Fibroblast of pulmonary artery (primary cell): ENCODE measurements around the gene ROBO1.

Experiments
- DNase-seq: peaks from one replicate; pipeline ENCODE4 v3.0.0-alpha.2; 2010; ENCODE audit warnings: low read depth
- H3K4me3 ChIP-seq: replicated peaks from 2 replicates; pipeline ENCODE4 v1.5.1; 2011; ENCODE audit warnings: low read depth, mild to moderate bottlenecking, control low read depth, low read length, moderate library complexity
- TF ChIP-seq, protein P1 (sequence below): IDR thresholded peaks from 2 replicates; pipeline ENCODE4 v1.5.1; 2011; ENCODE audit warnings: mild to moderate bottlenecking, control low read depth, low read length, inconsistent platforms; ENCODE audit errors: missing control alignments

The ROBO1 gene

DNA sequence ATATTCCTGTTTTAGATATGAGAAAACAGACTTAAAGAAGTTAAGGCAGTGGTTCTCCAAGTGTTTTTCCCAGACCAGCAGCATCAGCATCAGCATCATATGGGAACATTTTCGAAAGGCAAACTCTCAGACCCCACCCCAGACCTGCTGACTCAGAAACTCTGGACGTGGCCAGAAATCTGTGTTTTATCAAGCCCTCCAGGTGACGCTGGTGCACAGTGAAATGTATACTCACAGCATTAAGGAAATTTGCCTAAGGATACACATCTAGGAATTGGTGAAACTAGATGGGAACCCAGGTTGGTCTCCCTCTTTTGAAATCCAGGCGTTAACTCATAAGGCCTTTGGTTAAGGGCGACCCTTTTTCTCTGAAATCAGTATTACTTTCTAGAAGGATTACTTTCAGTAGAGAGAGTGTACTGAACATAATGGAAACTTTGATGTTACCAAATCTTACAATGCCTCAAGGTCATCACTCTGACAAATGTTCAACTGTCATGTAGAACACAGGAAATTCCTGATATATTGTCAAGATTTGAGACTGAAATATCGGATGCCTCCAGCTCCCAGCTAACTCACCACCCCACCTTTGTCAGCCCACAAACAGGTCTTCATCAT is 910.2 kb downstream of the ROBO1 start:
- peak; percentile 42 for DNase-seq
- TF ChIP-seq, protein P1, sequence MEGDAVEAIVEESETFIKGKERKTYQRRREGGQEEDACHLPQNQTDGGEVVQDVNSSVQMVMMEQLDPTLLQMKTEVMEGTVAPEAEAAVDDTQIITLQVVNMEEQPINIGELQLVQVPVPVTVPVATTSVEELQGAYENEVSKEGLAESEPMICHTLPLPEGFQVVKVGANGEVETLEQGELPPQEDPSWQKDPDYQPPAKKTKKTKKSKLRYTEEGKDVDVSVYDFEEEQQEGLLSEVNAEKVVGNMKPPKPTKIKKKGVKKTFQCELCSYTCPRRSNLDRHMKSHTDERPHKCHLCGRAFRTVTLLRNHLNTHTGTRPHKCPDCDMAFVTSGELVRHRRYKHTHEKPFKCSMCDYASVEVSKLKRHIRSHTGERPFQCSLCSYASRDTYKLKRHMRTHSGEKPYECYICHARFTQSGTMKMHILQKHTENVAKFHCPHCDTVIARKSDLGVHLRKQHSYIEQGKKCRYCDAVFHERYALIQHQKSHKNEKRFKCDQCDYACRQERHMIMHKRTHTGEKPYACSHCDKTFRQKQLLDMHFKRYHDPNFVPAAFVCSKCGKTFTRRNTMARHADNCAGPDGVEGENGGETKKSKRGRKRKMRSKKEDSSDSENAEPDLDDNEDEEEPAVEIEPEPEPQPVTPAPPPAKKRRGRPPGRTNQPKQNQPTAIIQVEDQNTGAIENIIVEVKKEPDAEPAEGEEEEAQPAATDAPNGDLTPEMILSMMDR, result peak; percentile 20
- no peak overlapping the region for H3K4me3 ChIP-seq

DNA sequence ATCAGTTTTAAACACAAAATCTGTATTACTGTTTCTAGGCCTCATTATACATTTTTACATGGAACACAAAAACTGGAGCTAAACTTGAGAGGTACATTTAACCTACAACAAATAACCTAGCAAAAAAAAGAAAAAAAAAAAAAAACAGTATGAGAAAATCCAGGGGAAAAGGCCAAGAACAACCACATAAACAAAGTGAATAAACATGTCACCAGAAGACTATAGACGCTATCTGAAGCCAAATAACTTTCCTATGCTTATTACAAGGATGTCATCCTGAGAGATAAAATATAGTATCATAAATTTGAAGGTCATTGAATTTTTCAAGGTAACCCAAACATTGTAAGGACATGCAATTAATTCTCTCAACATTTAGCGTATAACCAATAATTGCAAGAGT is 911.6 kb downstream of the ROBO1 start:
- DNase-seq, result no peak
- no peak overlapping the region for H3K4me3 ChIP-seq
- TF ChIP-seq, protein P1, result no peak

DNA sequence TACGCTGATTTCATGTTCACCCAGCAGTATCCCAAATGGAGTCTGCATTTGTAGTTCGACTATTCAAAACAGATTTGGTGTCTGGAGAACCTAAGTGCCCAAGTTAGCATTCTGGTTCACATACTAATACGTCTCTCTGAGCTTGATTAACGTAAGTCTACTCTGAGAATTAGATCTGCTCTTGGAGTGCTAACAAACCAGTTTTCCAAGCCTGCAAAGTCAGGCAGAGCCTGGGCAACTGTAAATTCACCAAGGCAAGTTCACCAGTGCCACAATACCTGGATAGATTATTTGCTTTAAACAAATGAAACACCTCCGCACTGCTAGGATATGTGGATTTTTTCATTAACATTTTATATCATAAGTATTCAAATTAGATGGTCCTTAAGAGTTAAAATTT is 912.6 kb downstream of the ROBO1 start:
- H3K4me3 ChIP-seq, result no peak overlapping the region
- DNase-seq, result no peak
- TF ChIP-seq, protein P1, result no peak

DNA sequence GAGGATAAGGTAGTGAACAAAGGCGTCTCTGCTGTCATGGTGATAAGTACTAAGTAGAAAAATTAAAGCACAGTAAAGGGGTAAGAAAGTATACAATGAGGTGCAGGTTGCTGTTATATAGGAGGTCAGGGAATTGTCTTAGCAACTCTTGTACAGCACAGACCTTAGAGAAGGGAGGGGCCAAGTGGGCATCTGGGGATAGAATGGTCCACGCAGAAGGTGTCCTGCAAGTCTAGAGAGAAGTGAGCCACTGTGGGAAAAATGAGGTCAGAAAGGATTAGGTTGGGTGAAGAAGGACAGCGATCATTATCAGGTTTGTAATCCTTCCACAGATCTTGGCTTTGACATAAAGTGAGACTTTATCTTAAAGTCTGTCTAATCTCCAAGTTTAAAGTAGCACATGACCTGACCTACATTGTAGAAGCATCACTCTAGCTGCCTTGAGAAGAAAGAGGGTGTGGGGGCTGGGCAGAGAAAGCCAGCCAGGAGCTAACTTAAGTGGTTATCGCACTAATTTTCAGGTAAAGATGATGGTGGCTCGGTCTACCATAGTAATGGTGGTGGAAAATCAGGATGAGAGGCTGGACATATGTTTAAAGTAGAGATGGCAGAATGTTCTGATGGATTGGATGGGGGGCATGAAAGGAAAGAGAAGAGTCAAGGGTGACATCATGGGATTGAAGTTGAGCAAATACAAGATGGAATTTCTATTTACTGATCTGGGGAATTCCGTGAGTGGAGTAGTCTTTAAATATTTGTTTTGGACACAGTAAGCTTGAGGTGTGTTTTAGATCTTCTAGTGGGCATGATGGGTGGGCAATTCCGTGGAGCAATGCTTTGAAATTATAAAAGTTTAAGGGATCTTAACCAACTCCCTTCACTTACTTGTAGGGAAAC is 919.2 kb downstream of the ROBO1 start:
- TF ChIP-seq, protein P1, result no peak
- DNase-seq, result no peak
- H3K4me3 ChIP-seq, result no peak overlapping the region

DNA sequence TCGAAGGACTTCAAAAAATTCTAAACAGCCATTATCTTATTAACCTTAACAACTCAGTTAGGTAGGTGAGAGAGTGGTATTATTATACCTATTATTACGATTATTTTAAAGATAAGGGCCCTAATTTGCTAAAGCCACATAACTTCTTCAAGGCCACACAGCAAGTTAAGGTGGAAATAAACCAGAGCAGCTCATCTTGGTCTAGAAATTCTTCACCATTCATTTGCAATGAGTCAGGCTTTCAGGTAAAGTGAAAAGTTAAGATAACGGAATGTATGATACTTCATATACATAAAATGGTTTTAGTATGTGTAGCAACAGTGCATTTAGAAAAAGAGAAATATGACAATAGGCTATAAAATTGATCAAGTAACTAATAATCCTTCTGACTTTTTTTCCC is 920.2 kb downstream of the ROBO1 start:
- no peak for DNase-seq
- TF ChIP-seq, protein P1, result no peak
- H3K4me3 ChIP-seq, result no peak overlapping the region

DNA sequence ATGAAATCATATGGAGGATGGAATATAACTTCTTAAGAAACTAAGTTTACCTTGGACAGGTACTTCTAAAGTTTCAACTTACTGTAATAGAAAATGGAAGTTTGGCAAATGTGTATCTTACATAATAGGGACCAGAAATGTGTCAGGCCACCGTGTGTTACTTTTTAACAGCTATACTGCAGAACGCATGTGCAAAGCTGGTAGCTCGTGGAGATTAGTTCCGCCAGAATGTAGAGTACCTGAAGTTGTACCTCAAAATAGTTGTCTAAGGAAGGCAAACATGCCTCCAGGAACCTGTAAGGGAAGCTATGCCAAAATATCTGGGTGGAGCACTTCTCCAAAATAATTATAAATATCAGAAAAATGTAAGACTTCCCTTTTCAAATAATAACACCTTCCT is 920.6 kb downstream of the ROBO1 start:
- TF ChIP-seq, protein P1, result no peak
- H3K4me3 ChIP-seq, result no peak overlapping the region
- no peak for DNase-seq
